NCI-H748 (cell line): ENCODE data around the gene RLF.

Experiments
- DNase-seq: peaks from one replicate; lab custom pipeline; 2025; ENCODE audit not compliant: unreplicated experiment; lab: John Stamatoyannopoulos, UW

RLF gene, protein sequence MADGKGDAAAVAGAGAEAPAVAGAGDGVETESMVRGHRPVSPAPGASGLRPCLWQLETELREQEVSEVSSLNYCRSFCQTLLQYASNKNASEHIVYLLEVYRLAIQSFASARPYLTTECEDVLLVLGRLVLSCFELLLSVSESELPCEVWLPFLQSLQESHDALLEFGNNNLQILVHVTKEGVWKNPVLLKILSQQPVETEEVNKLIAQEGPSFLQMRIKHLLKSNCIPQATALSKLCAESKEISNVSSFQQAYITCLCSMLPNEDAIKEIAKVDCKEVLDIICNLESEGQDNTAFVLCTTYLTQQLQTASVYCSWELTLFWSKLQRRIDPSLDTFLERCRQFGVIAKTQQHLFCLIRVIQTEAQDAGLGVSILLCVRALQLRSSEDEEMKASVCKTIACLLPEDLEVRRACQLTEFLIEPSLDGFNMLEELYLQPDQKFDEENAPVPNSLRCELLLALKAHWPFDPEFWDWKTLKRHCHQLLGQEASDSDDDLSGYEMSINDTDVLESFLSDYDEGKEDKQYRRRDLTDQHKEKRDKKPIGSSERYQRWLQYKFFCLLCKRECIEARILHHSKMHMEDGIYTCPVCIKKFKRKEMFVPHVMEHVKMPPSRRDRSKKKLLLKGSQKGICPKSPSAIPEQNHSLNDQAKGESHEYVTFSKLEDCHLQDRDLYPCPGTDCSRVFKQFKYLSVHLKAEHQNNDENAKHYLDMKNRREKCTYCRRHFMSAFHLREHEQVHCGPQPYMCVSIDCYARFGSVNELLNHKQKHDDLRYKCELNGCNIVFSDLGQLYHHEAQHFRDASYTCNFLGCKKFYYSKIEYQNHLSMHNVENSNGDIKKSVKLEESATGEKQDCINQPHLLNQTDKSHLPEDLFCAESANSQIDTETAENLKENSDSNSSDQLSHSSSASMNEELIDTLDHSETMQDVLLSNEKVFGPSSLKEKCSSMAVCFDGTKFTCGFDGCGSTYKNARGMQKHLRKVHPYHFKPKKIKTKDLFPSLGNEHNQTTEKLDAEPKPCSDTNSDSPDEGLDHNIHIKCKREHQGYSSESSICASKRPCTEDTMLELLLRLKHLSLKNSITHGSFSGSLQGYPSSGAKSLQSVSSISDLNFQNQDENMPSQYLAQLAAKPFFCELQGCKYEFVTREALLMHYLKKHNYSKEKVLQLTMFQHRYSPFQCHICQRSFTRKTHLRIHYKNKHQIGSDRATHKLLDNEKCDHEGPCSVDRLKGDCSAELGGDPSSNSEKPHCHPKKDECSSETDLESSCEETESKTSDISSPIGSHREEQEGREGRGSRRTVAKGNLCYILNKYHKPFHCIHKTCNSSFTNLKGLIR (N-terminal part only)

DNA sequence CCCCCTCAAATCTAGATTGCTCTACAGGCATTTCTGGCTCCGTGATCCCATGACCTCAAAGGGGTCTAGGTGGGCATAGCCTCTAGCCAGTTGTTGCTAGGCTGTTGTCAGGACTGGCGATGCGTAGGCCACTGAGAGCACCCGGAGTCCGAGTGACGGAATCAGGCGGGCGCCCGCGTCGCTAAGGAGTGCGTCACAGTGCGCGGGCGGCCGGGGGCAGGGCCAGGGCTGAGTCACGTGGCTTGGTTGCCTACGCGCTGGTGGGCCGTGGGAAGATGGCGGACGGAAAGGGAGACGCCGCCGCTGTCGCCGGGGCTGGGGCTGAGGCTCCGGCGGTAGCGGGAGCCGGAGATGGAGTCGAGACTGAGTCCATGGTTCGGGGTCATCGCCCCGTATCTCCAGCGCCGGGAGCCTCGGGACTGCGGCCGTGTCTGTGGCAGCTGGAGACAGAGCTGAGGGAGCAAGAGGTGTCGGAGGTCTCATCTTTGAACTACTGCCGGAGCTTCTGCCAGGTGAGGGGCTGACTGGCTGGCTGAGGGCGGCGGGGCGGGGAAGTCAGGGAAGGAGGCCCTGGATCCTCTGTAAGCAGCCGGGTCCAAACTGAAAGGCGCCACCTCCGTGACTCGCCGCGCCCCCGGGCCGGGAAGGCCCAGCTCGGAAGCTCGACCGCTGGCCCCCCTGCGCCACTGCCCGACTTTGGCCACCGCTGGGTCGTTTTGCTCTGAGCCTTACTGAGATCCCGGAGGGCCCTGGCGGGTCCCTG, at the start of gene RLF:
RLF (plus strand) TSS at position 263 of the 763 bp plus-strand sequence; CDS start at position 276, 13 bp downstream.
- DNase-seq = peak; percentile 100

DNA sequence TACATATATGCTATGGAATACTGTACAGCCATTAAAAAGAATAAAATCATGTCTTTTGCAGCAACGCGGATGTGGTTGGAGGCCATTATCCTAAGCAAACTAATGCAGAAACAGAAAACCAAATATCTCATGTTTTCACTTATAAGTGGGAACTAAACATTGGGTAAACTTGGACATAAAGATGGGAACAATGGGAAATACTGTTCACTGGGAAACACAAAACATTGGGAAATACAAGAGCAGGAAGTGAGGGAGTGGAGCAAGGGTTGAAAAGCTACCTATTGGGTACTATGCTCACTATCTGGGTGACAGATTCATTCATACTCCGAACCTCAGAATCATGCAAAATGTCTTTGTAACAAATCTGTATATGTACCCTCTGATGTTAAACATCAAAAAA, 46.8 kb upstream of the RLF start:
- no peak for DNase-seq

DNA sequence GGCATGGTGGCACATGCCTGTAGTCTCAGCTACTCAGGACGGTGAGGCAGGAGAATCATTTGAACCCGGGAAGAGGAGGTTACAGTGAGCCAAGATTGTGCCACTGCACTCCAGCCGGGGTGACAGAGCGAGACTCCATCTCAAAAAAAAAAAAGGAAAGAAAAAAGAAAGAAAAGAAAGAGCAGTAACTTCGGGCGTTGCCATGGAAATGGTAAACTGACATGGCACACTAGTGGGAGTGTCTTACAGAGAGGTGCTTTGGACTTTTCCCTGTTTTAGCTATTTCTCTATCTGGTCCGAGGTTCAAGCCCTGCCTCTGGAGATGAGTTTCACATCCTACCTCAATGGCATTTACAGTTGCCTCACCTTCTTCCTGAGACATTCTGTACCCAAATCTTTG, 41.1 kb upstream of the RLF start:
- no peak for DNase-seq

DNA sequence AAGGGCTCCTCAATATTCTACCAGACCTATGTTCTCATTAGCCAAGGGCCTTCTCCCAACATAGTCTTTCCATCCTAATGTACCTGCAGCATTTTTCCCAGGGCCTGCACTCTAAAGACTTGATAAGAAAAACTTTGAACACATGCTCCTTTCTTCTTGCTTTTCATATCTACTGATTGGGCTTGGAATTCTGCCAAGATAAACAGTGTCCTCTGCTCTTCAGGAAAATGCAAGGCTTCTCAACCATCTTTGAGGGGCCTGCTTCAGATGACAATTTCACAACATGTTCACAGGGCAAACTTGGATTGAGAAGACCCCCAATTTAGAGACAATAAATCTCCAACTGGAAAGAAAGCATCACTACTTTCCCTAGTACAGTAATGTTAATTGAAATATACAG, 38.3 kb upstream of the RLF start:
- peak; percentile 65 for DNase-seq

DNA sequence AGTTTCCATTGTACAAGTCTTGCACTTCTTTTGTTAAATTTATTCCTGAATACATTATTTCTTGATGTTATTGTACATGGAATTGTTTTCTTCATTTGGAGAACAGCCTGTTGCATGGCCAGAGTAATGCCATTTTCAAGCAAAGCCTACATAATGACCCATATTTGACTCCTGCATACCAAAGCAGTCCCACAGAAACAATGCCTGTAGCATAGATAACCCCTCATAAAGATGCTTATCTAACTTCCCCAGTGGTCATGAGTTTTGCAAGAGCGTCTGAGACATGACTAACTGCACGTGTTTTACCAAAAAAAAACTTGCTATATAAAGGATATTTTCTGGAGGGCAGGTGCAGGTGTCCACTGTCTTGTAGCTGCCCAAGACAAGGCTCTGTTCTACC, 30.3 kb upstream of the RLF start:
- DNase-seq = no peak

DNA sequence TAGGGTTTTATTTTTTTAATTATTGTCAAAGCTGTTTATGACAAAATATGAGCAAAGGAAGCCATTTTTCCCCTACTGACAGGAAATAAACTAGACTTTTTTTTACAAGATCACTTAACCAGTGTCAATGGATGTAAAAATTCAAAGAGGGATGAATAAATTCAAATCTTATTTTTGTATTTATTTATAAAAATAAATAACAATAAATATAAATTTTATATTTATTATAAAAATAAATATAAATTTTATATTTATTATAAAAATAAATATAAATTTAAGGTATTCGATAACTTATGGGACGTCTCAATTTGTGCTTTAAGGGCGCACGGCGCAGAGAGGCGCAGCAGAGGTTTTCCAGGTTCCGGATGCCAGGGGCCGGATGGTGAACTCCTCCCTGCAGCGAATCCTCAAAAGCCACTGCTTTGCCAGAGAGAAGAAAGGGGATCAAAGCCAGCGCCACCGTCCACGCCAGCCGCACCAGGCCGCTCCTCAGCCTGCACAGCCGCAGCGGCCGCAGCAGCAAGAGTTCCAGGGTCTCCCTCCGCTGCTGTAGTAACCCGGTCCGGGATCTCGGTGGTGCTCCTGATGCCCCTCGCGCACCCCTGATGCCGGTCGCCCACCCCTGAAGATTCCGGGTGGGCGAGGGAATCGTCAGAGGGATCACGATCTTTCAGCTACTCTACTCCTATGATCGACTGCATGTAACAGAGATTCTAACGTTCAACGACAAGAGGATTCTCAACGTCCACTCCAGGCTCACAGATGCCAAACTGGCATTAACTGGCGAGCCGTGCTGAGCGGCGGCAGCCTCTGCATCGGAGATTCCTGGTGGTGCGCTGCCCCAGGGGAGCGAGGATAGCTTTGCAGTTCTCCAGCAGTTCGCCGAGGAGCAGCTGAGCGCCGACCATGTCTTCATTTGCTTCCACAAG, 28.5 kb upstream of the RLF start:
- DNase-seq = no peak

DNA sequence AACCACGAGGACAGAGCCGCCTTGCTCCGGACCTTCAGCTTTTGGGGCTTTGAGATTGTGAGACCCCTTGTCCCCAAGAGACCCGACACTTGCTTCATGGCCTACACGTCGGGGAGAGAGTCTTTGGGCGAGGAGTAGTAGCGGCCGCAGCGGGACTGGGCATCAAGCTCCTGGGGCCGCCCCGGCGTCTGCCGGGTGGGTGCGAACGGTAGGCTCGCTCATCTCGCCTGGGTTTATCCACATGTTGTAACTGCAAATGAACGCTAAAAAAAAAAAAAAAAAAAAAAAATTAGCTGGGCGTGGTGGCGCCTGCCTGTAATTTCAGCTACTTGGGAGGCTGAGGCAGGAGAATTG, 27.9 kb upstream of the RLF start:
- no peak for DNase-seq

DNA sequence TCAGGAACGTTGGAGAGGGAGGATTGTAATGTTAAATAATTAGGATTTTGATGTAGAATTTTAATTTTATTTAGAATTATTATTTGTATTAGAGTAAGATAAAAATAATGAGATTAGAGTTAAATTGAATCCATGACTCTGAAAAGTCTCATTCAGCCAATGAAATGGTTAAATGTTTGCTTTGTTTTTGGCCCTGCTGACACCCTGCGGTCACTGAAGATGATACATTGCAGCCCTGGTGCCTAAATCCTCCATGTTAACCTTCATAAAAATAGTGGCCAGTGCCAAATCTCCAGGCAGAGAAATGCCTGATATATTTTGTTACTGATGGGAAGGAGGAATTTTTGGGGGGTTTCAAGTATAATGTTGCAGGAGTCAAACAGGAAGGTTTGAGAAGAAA, 27.3 kb upstream of the RLF start:
- DNase-seq = no peak

DNA sequence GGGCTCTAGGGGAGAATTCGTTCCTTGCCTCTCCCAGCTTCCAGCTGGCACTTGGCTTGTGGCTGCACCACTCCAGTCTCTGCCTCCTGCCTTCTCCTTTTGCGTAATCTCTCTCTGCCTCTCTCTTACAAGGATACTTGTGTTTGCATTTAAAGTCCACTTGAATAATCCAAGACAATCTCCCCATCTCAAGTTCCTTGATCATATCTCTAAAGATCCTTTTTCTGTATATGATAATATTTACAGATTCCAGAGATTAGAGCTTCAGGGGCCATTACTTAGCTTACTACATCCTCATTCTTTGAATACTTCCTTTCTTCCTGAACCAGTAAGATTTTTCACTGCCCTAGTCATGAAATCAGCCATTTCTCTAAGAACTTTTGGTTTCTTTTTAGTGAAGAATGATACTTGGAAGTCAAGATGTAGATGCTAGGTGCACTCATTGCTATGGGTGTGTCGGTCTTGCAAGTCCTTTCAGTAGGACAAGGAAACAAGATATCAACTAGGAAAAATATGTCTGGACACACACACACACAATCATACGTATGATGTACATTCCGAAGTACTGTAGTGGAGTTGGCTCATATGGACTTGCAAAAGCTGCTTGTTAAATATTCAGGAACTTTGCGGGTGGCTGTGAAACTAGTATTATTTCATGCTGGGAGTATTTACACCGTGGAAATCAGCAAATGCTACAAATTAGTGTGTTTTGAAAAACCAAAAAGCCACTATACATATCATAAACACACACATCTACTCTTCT, 20.8 kb upstream of the RLF start:
- DNase-seq = no peak

DNA sequence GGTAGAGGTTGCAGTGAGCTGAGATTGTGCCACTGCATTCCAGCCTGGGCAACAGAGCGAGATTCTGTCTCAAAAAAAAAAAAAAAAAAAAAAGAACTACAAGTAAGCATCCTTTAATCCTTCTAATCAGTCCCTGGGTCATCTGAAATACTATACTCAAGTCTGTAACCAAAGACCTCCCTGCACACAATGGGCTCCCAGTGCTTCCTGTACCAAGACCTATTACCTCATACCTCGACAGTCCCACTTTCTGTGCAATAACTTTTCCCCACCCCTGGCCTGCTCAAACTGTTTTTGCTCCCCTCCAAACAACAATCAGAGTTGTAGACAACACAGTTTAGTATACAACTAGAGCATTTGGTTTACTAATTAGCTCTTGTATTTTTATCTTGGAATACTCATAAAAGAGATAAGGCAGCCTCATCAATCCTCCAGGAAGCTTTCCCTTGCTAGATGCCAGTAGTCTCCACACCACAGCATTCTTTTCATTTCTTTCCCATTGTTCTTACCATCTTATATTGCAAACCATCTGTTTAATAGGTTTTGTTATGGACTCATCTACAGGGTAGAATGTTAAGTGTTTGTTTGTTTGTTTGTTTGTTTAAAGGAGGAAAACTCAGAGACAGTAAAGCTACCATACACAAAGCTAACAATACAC, 19.2 kb upstream of the RLF start:
- no peak for DNase-seq

DNA sequence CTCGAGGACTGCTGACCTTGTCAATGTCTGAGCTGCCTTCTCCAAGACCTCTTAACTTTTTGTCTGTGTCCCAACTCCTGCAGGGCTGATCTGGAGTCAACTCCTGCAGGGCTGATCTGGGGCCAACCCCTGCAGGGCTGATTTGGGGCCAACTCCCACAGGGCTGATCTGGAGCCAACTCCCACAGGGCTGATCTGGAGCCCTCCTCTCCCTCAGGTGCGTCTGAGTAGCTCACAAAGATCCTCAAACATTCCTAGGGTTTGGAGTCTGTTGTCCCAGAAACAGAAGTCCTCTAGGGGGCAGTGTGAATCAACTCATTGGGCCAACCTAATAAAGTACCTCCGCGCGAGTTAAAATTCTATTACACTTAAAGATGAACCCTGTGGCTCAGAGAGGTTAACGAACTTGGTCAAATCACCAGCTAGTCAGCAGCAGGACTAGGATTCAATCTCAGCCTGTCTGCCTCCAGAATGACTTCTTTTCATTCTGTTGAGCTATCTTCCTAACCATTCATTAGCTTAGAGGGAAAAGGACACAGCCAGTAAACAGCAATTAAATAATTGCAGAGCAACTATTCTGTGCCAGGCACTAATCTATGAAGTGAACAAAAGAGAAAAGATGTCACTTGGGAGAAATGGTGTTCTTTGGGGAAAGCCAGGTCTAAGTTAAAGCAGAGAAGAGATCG, 17.2 kb upstream of the RLF start:
- peak; percentile 97 for DNase-seq

DNA sequence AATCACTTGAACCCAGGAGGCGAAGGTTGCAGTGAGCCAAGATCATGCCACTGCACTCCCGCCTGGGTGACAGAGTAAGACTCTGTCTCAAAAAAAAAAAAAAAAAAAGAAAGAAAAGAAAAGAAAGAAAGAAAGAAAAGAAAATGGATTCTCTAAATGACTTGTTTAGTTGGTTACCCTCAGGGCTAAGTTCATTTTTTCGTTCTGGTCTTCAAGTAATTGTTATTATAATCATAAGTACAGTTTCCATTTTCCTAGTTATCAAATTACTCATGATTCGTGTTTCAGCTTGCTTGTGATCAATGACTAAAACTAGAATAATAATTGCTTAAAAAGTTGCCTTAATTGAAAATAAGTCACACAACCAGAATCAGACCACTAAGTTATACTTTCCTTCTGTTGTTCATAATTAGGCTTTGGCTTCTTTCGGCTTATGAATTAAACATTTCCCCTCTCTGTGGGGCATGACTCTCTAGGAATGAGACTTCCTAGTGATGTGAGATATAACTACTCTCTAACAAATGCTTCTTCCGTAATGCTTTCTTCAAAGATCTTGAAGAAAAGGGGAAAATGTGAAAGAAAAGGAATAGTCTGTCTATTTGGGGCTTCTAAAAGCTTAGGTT, 9.6 kb upstream of the RLF start:
- DNase-seq = no peak

DNA sequence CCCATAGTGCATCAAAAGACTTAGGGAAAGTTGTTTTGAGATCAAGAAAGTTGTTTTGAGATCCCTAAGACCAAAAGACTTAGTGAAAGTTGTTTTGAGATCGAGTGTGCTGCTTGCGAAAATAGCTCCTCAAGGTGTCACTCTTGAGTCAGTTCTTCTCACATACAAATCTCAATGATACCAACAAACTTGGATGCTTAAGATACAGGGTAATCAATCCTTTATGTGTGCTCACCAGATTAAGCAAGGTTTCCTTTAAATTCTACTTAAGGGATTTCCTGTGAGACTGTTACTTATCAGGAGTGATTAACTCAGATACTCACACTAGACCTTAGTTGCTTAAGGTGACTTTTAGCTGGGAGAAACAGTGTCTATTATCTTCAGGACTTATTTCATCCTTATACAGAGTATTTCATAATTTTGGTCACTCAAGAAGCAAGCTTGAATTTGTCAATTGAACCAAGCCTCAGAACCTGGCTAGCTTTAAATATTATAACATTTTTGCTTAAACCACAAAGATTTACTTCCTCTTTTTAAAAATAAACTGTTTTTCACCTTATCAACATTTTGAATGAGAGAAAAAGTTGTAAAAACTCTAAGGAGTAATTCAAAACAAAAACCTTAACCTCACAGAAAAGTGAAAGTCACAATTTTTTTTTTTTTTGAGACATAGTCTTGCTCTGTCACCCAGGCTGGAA, 8.0 kb upstream of the RLF start:
- peak; percentile 88 for DNase-seq

DNA sequence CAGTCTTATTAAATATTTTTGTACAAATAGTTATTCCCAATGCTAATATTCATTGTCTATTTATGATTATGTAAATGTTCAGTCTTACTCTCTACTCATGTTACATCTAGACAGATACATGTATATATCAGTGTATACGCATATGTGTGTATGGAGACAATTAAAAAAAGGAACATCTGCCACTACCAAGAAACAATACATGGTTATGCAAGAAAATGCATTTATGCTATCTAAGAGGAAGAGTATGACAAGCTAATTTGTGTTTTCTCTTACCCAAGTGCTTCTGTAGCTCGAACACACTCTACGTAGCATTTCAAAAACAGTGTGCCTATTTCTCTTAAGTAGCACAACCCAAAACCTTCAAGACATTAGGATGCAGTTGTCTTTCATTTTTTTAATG, 6.1 kb upstream of the RLF start:
- no peak for DNase-seq

DNA sequence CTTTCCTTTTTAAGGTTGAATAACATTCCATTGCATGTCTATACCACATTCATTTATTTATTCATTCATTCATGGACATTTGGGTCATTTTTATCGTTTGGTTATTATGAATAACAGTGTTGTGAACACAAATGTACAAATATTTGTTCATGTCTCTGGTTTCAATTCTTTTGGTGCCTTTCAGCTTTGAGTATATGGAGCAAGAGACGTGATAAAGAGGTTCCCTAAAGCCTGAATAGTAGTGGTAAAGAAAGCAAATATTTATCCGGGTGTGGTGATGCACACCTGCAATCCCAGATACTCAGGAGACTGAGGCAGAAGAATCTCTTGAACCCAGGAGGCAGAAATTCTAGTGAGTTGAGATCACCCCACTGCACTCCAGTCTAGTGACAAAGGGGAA, 5.3 kb upstream of the RLF start:
- DNase-seq = peak; percentile 93

DNA sequence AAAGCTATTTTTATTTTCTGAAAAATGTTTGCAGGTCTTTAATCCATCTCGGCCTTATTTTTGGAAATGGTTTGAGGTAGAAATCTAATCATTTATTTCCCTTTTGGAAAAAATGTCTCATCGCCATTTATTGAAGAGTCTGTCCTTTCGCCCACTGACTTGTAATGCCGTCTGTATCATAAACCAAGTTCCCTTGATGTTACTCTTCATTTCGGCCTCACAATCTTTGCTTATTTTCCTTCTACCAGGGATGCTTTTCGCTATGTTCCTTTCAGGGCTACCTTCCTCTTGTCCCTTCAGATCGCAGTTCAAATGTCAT, 422 bp upstream of the RLF start:
- no peak for DNase-seq

DNA sequence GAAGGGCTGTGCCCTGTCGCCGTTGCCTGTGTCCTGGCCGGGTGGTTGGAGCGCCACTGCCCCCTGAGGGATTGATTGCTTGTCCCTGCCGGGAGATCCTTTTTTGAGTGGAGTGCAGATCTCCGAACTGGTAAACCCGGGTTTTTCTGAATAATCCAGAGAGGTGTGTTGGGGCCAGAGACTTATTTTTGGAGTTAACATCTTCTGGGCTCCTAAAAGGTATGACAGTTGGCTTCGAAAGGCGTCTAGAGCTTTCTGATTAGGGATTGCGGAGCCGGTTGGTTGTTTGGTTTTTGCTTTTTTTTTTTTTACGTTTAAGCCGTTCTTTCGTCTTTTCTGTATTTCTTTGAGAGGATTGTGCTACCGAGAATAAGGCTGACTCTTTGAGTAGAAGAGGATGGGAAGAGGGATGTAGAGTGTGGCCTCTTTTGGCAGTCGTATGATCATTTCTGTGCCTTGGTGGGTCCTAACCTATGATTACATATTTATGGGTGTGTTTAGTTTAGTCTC, 756 bp downstream of the RLF start:
- no peak for DNase-seq
